ENCODE results near the gene GID8. TPM values are rescaled to one million over a fixed set of nuclear protein-coding genes. Genes with fewer than 3 reads are reported as not detected.

Gene GID8
- total and polyA plus RNA-seq, 2 of the 13 experiments (the other 11 are each of a cell fraction or from before 2014, with no cell fraction given): 39.6 to 59.8 TPM

DNA sequence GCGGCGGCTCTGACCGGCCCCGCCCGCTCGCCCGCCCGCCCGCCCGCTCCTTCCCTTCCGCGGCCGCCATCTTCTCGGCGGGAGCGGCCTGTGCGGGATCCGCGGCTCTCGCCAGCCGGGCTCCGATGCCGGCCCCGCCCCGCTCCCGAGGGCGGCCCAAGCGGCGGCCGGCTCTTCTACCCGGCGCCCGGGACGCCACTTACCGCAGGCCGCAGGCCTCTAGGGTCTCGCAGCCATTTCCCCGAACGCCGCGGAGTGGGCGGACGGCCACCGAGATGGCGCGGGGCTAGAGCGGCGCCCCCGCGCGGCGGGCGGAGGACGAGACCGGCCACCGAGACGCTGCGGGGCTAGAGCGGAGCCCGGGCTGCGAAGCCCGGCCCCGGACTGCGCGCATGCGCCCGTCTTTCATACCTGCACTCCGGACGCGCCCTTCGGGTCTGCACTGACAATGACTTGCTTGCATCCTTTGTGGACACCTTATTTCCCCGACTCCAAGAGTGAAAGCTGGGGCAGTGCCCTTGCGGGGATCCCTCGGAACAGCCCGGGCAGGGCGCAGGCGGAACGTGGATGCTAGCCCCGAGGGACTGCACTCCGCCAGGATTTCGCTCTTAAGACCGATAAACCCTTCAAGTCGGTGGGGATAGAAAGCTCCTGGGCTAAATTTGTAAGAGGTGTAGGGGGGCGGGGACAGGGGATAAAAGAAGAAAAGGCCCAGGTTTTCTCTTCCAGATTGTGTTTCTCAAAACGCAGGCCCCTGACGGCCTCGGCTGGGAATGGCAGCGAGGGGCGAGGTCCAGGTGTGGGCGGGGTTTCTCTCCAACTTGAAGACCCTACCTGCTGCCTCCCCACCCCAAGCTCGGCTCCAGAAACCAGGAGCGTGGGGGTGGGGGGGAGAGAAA lies 11.5 kb upstream of the GID8 start, which contains the start of gene DIDO1 (continued):
- TF ChIP-seq ZNF75D (CRISPR knock-in tag; IDR thresholded peaks at IDR 0.05; ENCODE audit: borderline replicate concordance) (0 out of 2 replicates have a peak, but pooled peaks have one; percentile 58), RFX1 (IDR thresholded peaks at IDR 0.05) (no peak), KAT2B (IDR thresholded peaks at IDR 0.05; ENCODE audit: borderline replicate concordance, low read depth, low read length) (no peak), ZNF337 (CRISPR knock-in tag; IDR thresholded peaks at IDR 0.05; ENCODE audit: borderline replicate concordance, low read depth) (peak; percentile 82; the same call in 1 of the 2 replicates), CHCHD3 (CRISPR knock-in tag; IDR thresholded peaks at IDR 0.05) (no peak), SP4 (CRISPR knock-in tag; IDR thresholded peaks at IDR 0.05) (peak; percentile 64; the same call in 1 of the 2 replicates), NFKB2 (CRISPR knock-in tag; IDR thresholded peaks at IDR 0.05; ENCODE audit: borderline replicate concordance) (0 out of 2 replicates have a peak, but pooled peaks have one; percentile 54), JDP2 (CRISPR knock-in tag; IDR thresholded peaks at IDR 0.05; ENCODE audit: borderline replicate concordance) (no peak), HOXA7 (CRISPR knock-in tag; IDR thresholded peaks at IDR 0.05) (no peak), ZSCAN29 (CRISPR knock-in tag; conservative IDR thresholded peaks at IDR 0.05) (no peak), SAP130 (CRISPR knock-in tag; IDR thresholded peaks at IDR 0.05; ENCODE audit: low read depth) (peak; percentile 91), ZFAT (CRISPR knock-in tag; conservative IDR thresholded peaks at IDR 0.05) (peak; percentile 26; the same call in 1 of the 2 replicates), RBAK (CRISPR knock-in tag; IDR thresholded peaks at IDR 0.05) (no peak), ZNF136 (CRISPR knock-in tag; IDR thresholded peaks at IDR 0.05; ENCODE audit: low read depth) (no peak), ZNF792 (CRISPR knock-in tag; IDR thresholded peaks at IDR 0.05) (peak; percentile 82; the same call in 1 of the 2 replicates), MBD4 (IDR thresholded peaks at IDR 0.05; ENCODE audit: borderline replicate concordance, low read length) (no peak), ZC3H4 (CRISPR knock-in tag; IDR thresholded peaks at IDR 0.05; ENCODE audit: borderline replicate concordance) (no peak), ZNF841 (CRISPR knock-in tag; IDR thresholded peaks at IDR 0.05; ENCODE audit: borderline replicate concordance) (no peak; the same call in 1 of the 2 replicates)
- TF ChIP-seq, protein P1, sequence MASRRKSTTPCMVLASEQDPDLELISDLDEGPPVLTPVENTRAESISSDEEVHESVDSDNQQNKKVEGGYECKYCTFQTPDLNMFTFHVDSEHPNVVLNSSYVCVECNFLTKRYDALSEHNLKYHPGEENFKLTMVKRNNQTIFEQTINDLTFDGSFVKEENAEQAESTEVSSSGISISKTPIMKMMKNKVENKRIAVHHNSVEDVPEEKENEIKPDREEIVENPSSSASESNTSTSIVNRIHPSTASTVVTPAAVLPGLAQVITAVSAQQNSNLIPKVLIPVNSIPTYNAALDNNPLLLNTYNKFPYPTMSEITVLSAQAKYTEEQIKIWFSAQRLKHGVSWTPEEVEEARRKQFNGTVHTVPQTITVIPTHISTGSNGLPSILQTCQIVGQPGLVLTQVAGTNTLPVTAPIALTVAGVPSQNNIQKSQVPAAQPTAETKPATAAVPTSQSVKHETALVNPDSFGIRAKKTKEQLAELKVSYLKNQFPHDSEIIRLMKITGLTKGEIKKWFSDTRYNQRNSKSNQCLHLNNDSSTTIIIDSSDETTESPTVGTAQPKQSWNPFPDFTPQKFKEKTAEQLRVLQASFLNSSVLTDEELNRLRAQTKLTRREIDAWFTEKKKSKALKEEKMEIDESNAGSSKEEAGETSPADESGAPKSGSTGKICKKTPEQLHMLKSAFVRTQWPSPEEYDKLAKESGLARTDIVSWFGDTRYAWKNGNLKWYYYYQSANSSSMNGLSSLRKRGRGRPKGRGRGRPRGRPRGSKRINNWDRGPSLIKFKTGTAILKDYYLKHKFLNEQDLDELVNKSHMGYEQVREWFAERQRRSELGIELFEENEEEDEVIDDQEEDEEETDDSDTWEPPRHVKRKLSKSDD (CRISPR knock-in tag; IDR thresholded peaks at IDR 0.05; ENCODE audit: low read depth): peak; percentile 96
- TF ChIP-seq, protein P2, sequence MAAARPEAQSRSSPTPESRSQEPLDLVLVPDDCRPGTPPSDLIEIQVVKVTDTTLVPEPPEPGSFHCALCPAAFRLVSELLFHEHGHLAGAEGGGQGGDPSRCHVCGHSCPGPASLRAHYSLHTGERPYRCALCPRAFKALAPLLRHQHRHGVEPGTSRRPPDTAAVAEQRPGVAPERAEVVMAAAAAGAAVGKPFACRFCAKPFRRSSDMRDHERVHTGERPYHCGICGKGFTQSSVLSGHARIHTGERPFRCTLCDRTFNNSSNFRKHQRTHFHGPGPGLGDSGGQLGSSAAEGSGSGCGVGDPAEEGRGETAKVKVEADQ (CRISPR knock-in tag; IDR thresholded peaks at IDR 0.05; ENCODE audit: borderline replicate concordance): peak; percentile 83
- TF ChIP-seq, protein P3, sequence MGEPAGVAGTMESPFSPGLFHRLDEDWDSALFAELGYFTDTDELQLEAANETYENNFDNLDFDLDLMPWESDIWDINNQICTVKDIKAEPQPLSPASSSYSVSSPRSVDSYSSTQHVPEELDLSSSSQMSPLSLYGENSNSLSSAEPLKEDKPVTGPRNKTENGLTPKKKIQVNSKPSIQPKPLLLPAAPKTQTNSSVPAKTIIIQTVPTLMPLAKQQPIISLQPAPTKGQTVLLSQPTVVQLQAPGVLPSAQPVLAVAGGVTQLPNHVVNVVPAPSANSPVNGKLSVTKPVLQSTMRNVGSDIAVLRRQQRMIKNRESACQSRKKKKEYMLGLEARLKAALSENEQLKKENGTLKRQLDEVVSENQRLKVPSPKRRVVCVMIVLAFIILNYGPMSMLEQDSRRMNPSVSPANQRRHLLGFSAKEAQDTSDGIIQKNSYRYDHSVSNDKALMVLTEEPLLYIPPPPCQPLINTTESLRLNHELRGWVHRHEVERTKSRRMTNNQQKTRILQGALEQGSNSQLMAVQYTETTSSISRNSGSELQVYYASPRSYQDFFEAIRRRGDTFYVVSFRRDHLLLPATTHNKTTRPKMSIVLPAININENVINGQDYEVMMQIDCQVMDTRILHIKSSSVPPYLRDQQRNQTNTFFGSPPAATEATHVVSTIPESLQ (CRISPR knock-in tag; conservative IDR thresholded peaks at IDR 0.05): no peak; the same call in 1 of the 2 replicates
- TF ChIP-seq, protein P4, sequence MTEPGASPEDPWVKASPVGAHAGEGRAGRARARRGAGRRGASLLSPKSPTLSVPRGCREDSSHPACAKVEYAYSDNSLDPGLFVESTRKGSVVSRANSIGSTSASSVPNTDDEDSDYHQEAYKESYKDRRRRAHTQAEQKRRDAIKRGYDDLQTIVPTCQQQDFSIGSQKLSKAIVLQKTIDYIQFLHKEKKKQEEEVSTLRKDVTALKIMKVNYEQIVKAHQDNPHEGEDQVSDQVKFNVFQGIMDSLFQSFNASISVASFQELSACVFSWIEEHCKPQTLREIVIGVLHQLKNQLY (CRISPR knock-in tag; IDR thresholded peaks at IDR 0.05): 0 out of 2 replicates have a peak, but pooled peaks have one; percentile 55
